Keratinocyte (primary cell): ENCODE results near the gene UROC1. TPM values are rescaled to one million over a fixed set of nuclear protein-coding genes. Genes with fewer than 3 reads are reported as not detected.

ENCODE experiments used
- DNase-seq: peaks from one replicate; pipeline ENCODE4 v3.0.0-alpha.2; 2011; ENCODE audit warnings: low read depth, missing footprints, low spot score
- FAIRE-seq: peaks from 2 replicates; lab custom pipeline; 2011; peaks lifted over from hg19 to GRCh38; lab: Jason Lieb, UNC
- H2AFZ ChIP-seq: 2 replicates; pipeline ENCODE4 v1.6.0; 2012; ENCODE audit warnings: low read length, control low read depth, inconsistent platforms; ENCODE audit not compliant: control insufficient read depth
- H3K27ac ChIP-seq: 2 replicates; pipeline ENCODE4 v1.5.1; 2011; ENCODE audit warnings: low read length; ENCODE audit not compliant: control insufficient read depth, insufficient read depth
- H3K27me3 ChIP-seq: 3 replicates; pipeline ENCODE4 v1.6.0; 2011; ENCODE audit warnings: low read length; ENCODE audit not compliant: control insufficient read depth, insufficient read depth; ENCODE audit errors: extremely low read depth
- H3K36me3 ChIP-seq, 2 experiments: 2 replicates in 1 of 2; 3 replicates in 1 of 2; pipeline ENCODE4 v1.5.1; 2011; ENCODE audit warnings: low read length in 2 of 2, mild to moderate bottlenecking in 1 of 2; ENCODE audit not compliant: control insufficient read depth in 2 of 2, insufficient read depth in 2 of 2; ENCODE audit errors: extremely low read depth in 1 of 2
- H3K4me1 ChIP-seq: 3 replicates; pipeline ENCODE4 v1.5.1; 2011; ENCODE audit warnings: low read length; ENCODE audit not compliant: control insufficient read depth, insufficient read depth; ENCODE audit errors: extremely low read depth
- H3K4me2 ChIP-seq: 3 replicates; pipeline ENCODE4 v1.6.0; 2011; ENCODE audit warnings: low read depth, low read length; ENCODE audit not compliant: control insufficient read depth, insufficient read depth; ENCODE audit errors: extremely low read depth
- H3K4me3 ChIP-seq, 3 experiments: fragments of 200-600 bp in 1 of 3; sonication (generic) in 1 of 3; 2 replicates in 2 of 3; 3 replicates in 1 of 3; pipeline ENCODE4 v1.5.1; 2011 to 2016; ENCODE audit warnings: low read length in 3 of 3, mild to moderate bottlenecking in 3 of 3, control low read depth in 2 of 3, inconsistent platforms in 1 of 3, low read depth in 1 of 3, mixed read lengths in 1 of 3, mixed run types in 1 of 3, moderate library complexity in 1 of 3; ENCODE audit not compliant: control insufficient read depth in 2 of 3, insufficient read depth in 2 of 3; ENCODE audit errors: extremely low read depth in 1 of 3
- H3K79me2 ChIP-seq: 2 replicates; pipeline ENCODE4 v1.6.0; 2012; ENCODE audit warnings: low read length; ENCODE audit not compliant: control insufficient read depth, insufficient read depth
- H3K9ac ChIP-seq: 3 replicates; pipeline ENCODE4 v1.6.0; 2011; ENCODE audit warnings: low read length; ENCODE audit not compliant: control insufficient read depth, insufficient read depth; ENCODE audit errors: extremely low read depth
- H3K9me1 ChIP-seq: 3 replicates; pipeline ENCODE4 v1.6.0; 2011; ENCODE audit warnings: low read length; ENCODE audit not compliant: control insufficient read depth, insufficient read depth; ENCODE audit errors: extremely low read depth
- H3K9me3 ChIP-seq: 2 replicates; pipeline ENCODE4 v1.5.1; 2012; ENCODE audit warnings: low read depth, low read length; ENCODE audit not compliant: control insufficient read depth
- H4K20me1 ChIP-seq: 3 replicates; pipeline ENCODE4 v1.6.0; 2011; ENCODE audit warnings: low read length; ENCODE audit not compliant: control insufficient read depth, insufficient read depth; ENCODE audit errors: extremely low read depth
- EZH2 ChIP-seq: IDR thresholded peaks from one replicate; pipeline ENCODE4 v1.6.1; 2012; ENCODE audit warnings: inconsistent platforms, mild to moderate bottlenecking, low read length, moderate library complexity
- dilution Hi-C: fragments of 300-500 bp; cut with MboI; formaldehyde crosslinking; loops from one replicate; pipeline ENCODE4 v1.7.0; 2020; ENCODE audit warnings: low sequenced_read_pairs; ENCODE audit not compliant: extremely low pct_ligation_motif_present
- polyA plus RNA-seq, 5 experiments: library from polyadenylated mRNA; depleted of rRNA in 3 of 5; stranded (reverse) in 3 of 5; stranded (forward) in 1 of 5; unstranded in 1 of 5; fragments of >200 nt; gene quantifications; 1 replicate in 1 of 5; 2 replicates in 3 of 5; 3 replicates in 1 of 5; pipeline versions ENCODE4 v1.2.1 to v1.2.3, GENCODE V29; 2011 to 2012; ENCODE audit warnings: missing spikeins in 2 of 5, low read depth in 1 of 5, low replicate concordance in 1 of 5
- TF ChIP-seq, protein P1 (sequence below), 3 experiments: IDR thresholded peaks in 1 of 3; conservative IDR thresholded peaks in 1 of 3; optimal IDR thresholded peaks in 1 of 3; 2 replicates in 2 of 3; 3 replicates in 1 of 3; pipeline versions ENCODE3 to v1.5.1; 2011; ENCODE audit warnings: low read length in 3 of 3, mild to moderate bottlenecking in 3 of 3, moderate library complexity in 2 of 3, control low read depth in 1 of 3, inconsistent platforms in 1 of 3; ENCODE audit not compliant: insufficient read depth in 2 of 3; ENCODE audit errors: extremely low read depth in 1 of 3

UROC1 gene
- polyA plus RNA-seq, 1 donor (not counting 4 experiments of a cell fraction or from before 2014, with no cell fraction given) = not detected

GRCh38 chr3:126496894-126497850 is 20.4 kb downstream of the UROC1 start:
- Histone ChIP-seq H3K9me3 (no peaks in the 10 kb centered on the region), H4K20me1 (no peaks in the 10 kb centered on the region), H3K27ac (no peak overlapping the region), H2AFZ (no peak overlapping the region), H3K36me3 (no peaks in the 10 kb centered on the region), H3K4me3 (no peak overlapping the region), H3K4me2 (no peak overlapping the region), H3K4me1 (no peaks in the 10 kb centered on the region), H3K79me2 (no peaks in the 10 kb centered on the region), H3K9ac (no peak overlapping the region), H3K9me1 (no peaks in the 10 kb centered on the region), H3K27me3 (peaks cover 6% of the 10 kb centered on the region)
- DNase-seq = no peak
- FAIRE-seq = no peak
- TF ChIP-seq, protein P1, sequence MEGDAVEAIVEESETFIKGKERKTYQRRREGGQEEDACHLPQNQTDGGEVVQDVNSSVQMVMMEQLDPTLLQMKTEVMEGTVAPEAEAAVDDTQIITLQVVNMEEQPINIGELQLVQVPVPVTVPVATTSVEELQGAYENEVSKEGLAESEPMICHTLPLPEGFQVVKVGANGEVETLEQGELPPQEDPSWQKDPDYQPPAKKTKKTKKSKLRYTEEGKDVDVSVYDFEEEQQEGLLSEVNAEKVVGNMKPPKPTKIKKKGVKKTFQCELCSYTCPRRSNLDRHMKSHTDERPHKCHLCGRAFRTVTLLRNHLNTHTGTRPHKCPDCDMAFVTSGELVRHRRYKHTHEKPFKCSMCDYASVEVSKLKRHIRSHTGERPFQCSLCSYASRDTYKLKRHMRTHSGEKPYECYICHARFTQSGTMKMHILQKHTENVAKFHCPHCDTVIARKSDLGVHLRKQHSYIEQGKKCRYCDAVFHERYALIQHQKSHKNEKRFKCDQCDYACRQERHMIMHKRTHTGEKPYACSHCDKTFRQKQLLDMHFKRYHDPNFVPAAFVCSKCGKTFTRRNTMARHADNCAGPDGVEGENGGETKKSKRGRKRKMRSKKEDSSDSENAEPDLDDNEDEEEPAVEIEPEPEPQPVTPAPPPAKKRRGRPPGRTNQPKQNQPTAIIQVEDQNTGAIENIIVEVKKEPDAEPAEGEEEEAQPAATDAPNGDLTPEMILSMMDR (optimal IDR thresholded peaks at IDR 0.05 in 1 of 3, IDR thresholded peaks at IDR 0.05 in 1 of 3, conservative IDR thresholded peaks at IDR 0.05 in 1 of 3; ENCODE audit: extremely low read depth in 1 of 3, insufficient read depth in 2 of 3, low read length in 3 of 3) = no peak
- no peak for TF ChIP-seq EZH2
- dilution Hi-C loops = no loop called here

- peaks cover 9% of the 10 kb centered on the region for H3K27me3 ChIP-seq
- FAIRE-seq (no peak), DNase-seq (no peak)
- H3K36me3 ChIP-seq = no peaks in the 10 kb centered on the region
- H4K20me1 ChIP-seq = no peaks in the 10 kb centered on the region
- dilution Hi-C loops = no loop called here
- no peaks in the 10 kb centered on the region for H3K79me2 ChIP-seq
- H3K9me1 ChIP-seq = no peaks in the 10 kb centered on the region
- no peak overlapping the region for H3K4me2 ChIP-seq
- H3K4me3 ChIP-seq = no peak overlapping the region
- no peak overlapping the region for H3K27ac ChIP-seq
- H3K4me1 ChIP-seq = no peaks in the 10 kb centered on the region
- no peaks in the 10 kb centered on the region for H3K9me3 ChIP-seq
- no peak for TF ChIP-seq EZH2
- no peak overlapping the region for H3K9ac ChIP-seq
- no peak overlapping the region for H2AFZ ChIP-seq
Observed at GRCh38 chr3:126495786-126496185, 21.8 kb downstream of the UROC1 start.
